CD14-positive monocyte (primary cell): ENCODE results near the gene TIMM21. TPM values are rescaled to one million over a fixed set of nuclear protein-coding genes. Genes with fewer than 3 reads are reported as not detected.

Source experiments
- DNase-seq, 3 donors: peaks; one replicate each; pipeline ENCODE4 v3.0.0-alpha.2; 2011 to 2022
- H2AFZ ChIP-seq: 2 replicates; pipeline ENCODE4 v1.6.0; 2012; ENCODE audit warnings: mild to moderate bottlenecking, low read depth, low read length, inconsistent platforms; ENCODE audit not compliant: insufficient read depth, poor library complexity, severe bottlenecking
- H3K27ac ChIP-seq, 2 donors: 1 replicate in 1 of 2; 2 replicates in 1 of 2; pipeline ENCODE4 v1.5.1; 2012 to 2013; ENCODE audit warnings: low read length in 2 of 2, control low read depth in 1 of 2, inconsistent platforms in 1 of 2, low read depth in 1 of 2, mild to moderate bottlenecking in 1 of 2
- H3K27me3 ChIP-seq, 2 donors: one replicate each; pipeline versions ENCODE4 v1.6.0 to v1.6.1; 2011 to 2013; ENCODE audit warnings: low read length in 2 of 2; ENCODE audit not compliant: control insufficient read depth in 2 of 2, insufficient read depth in 2 of 2
- H3K36me3 ChIP-seq, 2 donors: replicated peaks in 1 of 2; 1 replicate in 1 of 2; 2 replicates in 1 of 2; pipeline versions ENCODE4 v1.5.1 to v1.6.1; 2012 to 2013; ENCODE audit warnings: low read length in 2 of 2, control low read depth in 1 of 2, inconsistent platforms in 1 of 2, mild to moderate bottlenecking in 1 of 2; ENCODE audit not compliant: insufficient read depth in 2 of 2, control insufficient read depth in 1 of 2
- H3K4me1 ChIP-seq, 2 donors: 1 replicate in 1 of 2; 2 replicates in 1 of 2; pipeline versions ENCODE4 v1.5.1 to v1.6.1; 2012 to 2013; ENCODE audit warnings: low read length in 2 of 2, control low read depth in 1 of 2, inconsistent platforms in 1 of 2, mild to moderate bottlenecking in 1 of 2, moderate library complexity in 1 of 2; ENCODE audit not compliant: insufficient read depth in 2 of 2, control insufficient read depth in 1 of 2
- H3K4me2 ChIP-seq: replicated peaks from 2 replicates; pipeline ENCODE3; 2012; ENCODE audit warnings: low read length, moderate library complexity, mild to moderate bottlenecking; ENCODE audit not compliant: poor library complexity, severe bottlenecking; ENCODE audit errors: extremely low read depth
- H3K4me3 ChIP-seq, 3 experiments: fragments of 200-600 bp in 1 of 3; sonication (generic) in 1 of 3; replicated peaks in 1 of 3; 1 replicate in 2 of 3; 2 replicates in 1 of 3; pipeline ENCODE4 v1.5.1; 2011 to 2013; ENCODE audit warnings: low read length in 3 of 3, mild to moderate bottlenecking in 3 of 3, control low read depth in 2 of 3, low read depth in 2 of 3, inconsistent platforms in 1 of 3, moderate library complexity in 1 of 3
- H3K79me2 ChIP-seq: 2 replicates; pipeline ENCODE4 v1.6.0; 2012; ENCODE audit warnings: mild to moderate bottlenecking, control low read depth, inconsistent platforms, low read length, moderate library complexity; ENCODE audit not compliant: insufficient read depth
- H3K9ac ChIP-seq: 2 replicates; pipeline ENCODE4 v1.6.0; 2017; ENCODE audit warnings: low read length, mild to moderate bottlenecking; ENCODE audit not compliant: insufficient read depth, poor library complexity, severe bottlenecking
- H3K9me3 ChIP-seq, 2 donors: replicated peaks in 1 of 2; 1 replicate in 1 of 2; 2 replicates in 1 of 2; pipeline versions ENCODE4 v1.5.1 to v1.6.1; 2012 to 2013; ENCODE audit warnings: low read length in 2 of 2, control low read depth in 1 of 2; ENCODE audit not compliant: control insufficient read depth in 1 of 2, insufficient read depth in 1 of 2
- H4K20me1 ChIP-seq: 2 replicates; pipeline ENCODE4 v1.6.0; 2012; ENCODE audit warnings: mild to moderate bottlenecking, low read length, control low read depth, moderate library complexity; ENCODE audit not compliant: insufficient read depth
- H3K27ac Mint-ChIP-seq, 7 donors: one replicate each; pipeline ENCODE4 v1.8.0; 2020; ENCODE audit warnings: mild to moderate bottlenecking in 7 of 7, mixed read lengths in 7 of 7, moderate library complexity in 6 of 7, inconsistent platforms in 2 of 7
- H3K27me3 Mint-ChIP-seq, 3 donors: one replicate each; pipeline ENCODE4 v1.8.0; 2021 to 2022; ENCODE audit warnings: low read depth in 3 of 3, mild to moderate bottlenecking in 3 of 3, mixed read lengths in 3 of 3, moderate library complexity in 3 of 3, inconsistent platforms in 1 of 3
- H3K36me3 Mint-ChIP-seq, 2 donors: one replicate each; pipeline ENCODE4 v1.8.0; 2020; ENCODE audit warnings: mixed read lengths in 2 of 2, inconsistent platforms in 1 of 2, mild to moderate bottlenecking in 1 of 2
- H3K4me1 Mint-ChIP-seq: one replicate; pipeline ENCODE4 v1.8.0; 2020; ENCODE audit warnings: mild to moderate bottlenecking, mixed read lengths
- H3K4me3 Mint-ChIP-seq, 2 donors: one replicate each; pipeline ENCODE4 v1.8.0; 2020; ENCODE audit warnings: mild to moderate bottlenecking in 2 of 2, mixed read lengths in 2 of 2, moderate library complexity in 1 of 2
- H3K9me3 Mint-ChIP-seq, 7 donors: one replicate each; pipeline ENCODE4 v1.8.0; 2020 to 2022; ENCODE audit warnings: mixed read lengths in 7 of 7, mild to moderate bottlenecking in 6 of 7, moderate library complexity in 6 of 7, inconsistent platforms in 2 of 7
- WGBS: methylation state at CpG from one replicate; pipeline ENCODE4 v1.1.5; 2013; ENCODE audit warnings: missing lambda C conversion rate; ENCODE audit not compliant: insufficient coverage; 5-methylcytosine and 5-hydroxymethylcytosine counted together
- intact Hi-C, 2 donors: fragments of 100-400 bp; cut with micrococcal nuclease; formaldehyde crosslinking; loops; one replicate each; pipeline versions ENCODE4 v1.15.0 to v1.15.1; 2023
- polyA plus RNA-seq, 3 donors: library from polyadenylated mRNA; depleted of rRNA in 1 of 3; unstranded in 2 of 3; stranded (reverse) in 1 of 3; fragments of 300-500 nt in 2 of 3; fragments of >200 nt in 1 of 3; fragmentation: Illumina TruSeq in 2 of 3; gene quantifications; 1 replicate in 2 of 3; 2 replicates in 1 of 3; pipeline ENCODE4 v1.2.3, GENCODE V29; 2012 to 2021
- TF ChIP-seq, protein P1 (sequence below): fragments of 200-600 bp; IDR thresholded peaks from one replicate; pipeline ENCODE4 v1.8.0; 2022; ENCODE audit warnings: antibody characterized with exemption, mild to moderate bottlenecking

Gene TIMM21
- polyA plus RNA-seq, 3 donors, result 11.0 to 15.6 (median 14.7) TPM

DNA sequence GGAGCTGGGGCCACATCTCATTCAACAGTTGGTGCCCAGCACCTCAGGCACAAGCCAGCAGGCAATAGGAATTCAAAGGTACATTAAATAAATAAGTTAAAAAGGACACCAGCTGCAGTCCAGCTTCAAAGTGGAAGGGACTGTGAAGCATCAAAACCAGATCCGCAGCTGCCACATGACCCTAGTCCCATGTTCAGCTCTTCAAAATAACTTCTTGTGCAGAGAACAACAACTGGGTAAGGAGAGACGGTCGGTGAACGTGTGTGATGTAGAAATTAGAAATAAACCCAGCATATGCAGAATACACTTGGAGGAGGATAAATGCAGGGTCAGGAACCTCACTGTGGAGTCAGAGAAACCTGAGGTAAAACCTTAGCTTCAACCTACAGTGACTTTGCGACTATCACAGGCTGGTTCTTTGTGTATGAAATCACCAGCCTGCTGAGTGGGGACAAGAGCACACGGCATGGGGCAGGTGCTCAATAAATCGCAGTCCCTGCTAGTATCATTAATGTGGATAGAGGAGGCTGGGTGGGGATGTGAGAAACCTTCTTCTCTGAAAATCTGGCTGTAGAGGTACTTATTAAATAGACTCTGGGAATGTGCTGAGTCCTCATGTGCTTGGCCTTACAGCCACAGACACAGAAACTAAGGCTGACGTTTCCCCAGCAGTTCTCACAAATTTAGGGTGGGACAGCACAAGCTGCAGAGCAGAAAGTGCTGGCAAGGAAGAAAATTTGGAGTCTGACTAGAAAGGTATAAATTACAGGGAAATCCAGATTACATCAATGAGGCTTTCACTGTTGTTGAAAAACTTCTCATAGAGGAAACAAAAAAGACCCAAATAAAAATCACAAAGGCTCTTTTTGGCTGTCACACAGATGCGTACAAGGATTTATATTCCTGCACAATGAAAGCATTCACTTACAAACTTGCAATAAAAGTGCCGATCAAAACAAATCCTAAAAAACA lies 21.4 kb upstream of the TIMM21 start:
- no peak overlapping the region for H3K4me3 Mint-ChIP-seq
- no peaks in the 10 kb centered on the region for H4K20me1 ChIP-seq
- no peak overlapping the region for H3K27ac Mint-ChIP-seq
- no peaks in the 10 kb centered on the region for H3K9me3 Mint-ChIP-seq
- H3K27me3 Mint-ChIP-seq, result peaks cover 0 to 6% (median 3%) of the 10 kb centered on the region in 3 donors
- 91% methylated on average over 4 of the region's 10 CpGs for WGBS
- no peak overlapping the region for H3K4me3 ChIP-seq
- no peak overlapping the region for H3K9ac ChIP-seq
- no peaks in the 10 kb centered on the region for H3K79me2 ChIP-seq
- H3K4me1 Mint-ChIP-seq, result no peaks in the 10 kb centered on the region
- intact Hi-C loops, result no loop called here
- no peak overlapping the region for H3K27ac ChIP-seq
- no peaks in the 10 kb centered on the region for H3K27me3 ChIP-seq
- H3K4me1 ChIP-seq, result no peaks in the 10 kb centered on the region
- H3K36me3 ChIP-seq, result no peaks in the 10 kb centered on the region
- H3K4me2 ChIP-seq, result no peak overlapping the region
- TF ChIP-seq, protein P1, sequence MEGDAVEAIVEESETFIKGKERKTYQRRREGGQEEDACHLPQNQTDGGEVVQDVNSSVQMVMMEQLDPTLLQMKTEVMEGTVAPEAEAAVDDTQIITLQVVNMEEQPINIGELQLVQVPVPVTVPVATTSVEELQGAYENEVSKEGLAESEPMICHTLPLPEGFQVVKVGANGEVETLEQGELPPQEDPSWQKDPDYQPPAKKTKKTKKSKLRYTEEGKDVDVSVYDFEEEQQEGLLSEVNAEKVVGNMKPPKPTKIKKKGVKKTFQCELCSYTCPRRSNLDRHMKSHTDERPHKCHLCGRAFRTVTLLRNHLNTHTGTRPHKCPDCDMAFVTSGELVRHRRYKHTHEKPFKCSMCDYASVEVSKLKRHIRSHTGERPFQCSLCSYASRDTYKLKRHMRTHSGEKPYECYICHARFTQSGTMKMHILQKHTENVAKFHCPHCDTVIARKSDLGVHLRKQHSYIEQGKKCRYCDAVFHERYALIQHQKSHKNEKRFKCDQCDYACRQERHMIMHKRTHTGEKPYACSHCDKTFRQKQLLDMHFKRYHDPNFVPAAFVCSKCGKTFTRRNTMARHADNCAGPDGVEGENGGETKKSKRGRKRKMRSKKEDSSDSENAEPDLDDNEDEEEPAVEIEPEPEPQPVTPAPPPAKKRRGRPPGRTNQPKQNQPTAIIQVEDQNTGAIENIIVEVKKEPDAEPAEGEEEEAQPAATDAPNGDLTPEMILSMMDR, result no peak
- H3K9me3 ChIP-seq, result no peaks in the 10 kb centered on the region
- DNase-seq, result no peak
- no peak overlapping the region for H2AFZ ChIP-seq
- no peaks in the 10 kb centered on the region for H3K36me3 Mint-ChIP-seq

- TF ChIP-seq, protein P1, result no peak
- Histone ChIP-seq H3K4me2 (no peak overlapping the region), H3K9me3 (no peaks in the 10 kb centered on the region), H3K27ac (no peak overlapping the region), H3K36me3 (no peaks in the 10 kb centered on the region), H3K9ac (no peak overlapping the region), H3K79me2 (no peaks in the 10 kb centered on the region), H3K4me1 (no peaks in the 10 kb centered on the region), H3K27me3 (no peaks in the 10 kb centered on the region), H3K4me3 (no peak overlapping the region), H4K20me1 (no peaks in the 10 kb centered on the region), H2AFZ (no peak overlapping the region)
- no peaks in the 10 kb centered on the region for H3K9me3 Mint-ChIP-seq
- H3K4me3 Mint-ChIP-seq, result no peak overlapping the region
- no CpG with 5 or more reads among the region's 3 CpGs for WGBS
- no peak for DNase-seq
- H3K27me3 Mint-ChIP-seq, result peaks cover 0 to 5% (median 0%) of the 10 kb centered on the region in 3 donors
- H3K4me1 Mint-ChIP-seq, result no peaks in the 10 kb centered on the region
- H3K36me3 Mint-ChIP-seq, result no peaks in the 10 kb centered on the region
- intact Hi-C loops, result no loop called here
- no peak overlapping the region for H3K27ac Mint-ChIP-seq
Measured at GRCh38 chr18:74128159-74128558, 20.2 kb upstream of the TIMM21 start.
